OCI-LY7 (cell line): ENCODE data around the gene PDHA2. TPM values are rescaled to one million over a fixed set of nuclear protein-coding genes. Genes with fewer than 3 reads are reported as not detected.

Experiments used
- BruUV-seq: library from RNA; stranded (reverse); fragments of 400-500 nt; replicated peaks from 2 replicates; lab custom pipeline; 2021; lab: Mats Ljungman, UMichigan
- CTCF ChIA-PET: fragments of 300-600 bp; sonication (Branson Sonifier 250); formaldehyde crosslinking; loops from one replicate; lab custom pipeline; 2022; ENCODE audit warnings: antibody characterized with exemption; ENCODE audit not compliant: unreplicated experiment; lab: Charles Lee
- POLR2A ChIA-PET: fragments of 300-600 bp; sonication (Branson Sonifier 250); formaldehyde crosslinking; loops from one replicate; lab custom pipeline; 2022; ENCODE audit warnings: antibody characterized with exemption; lab: Charles Lee
- DNase-seq: peaks from one replicate; pipeline ENCODE4 v3.0.0-alpha.2; 2015; ENCODE audit warnings: low spot score
- H2AFZ ChIP-seq: fragments of 200-600 bp; sonication (generic), shearing (Covaris generic); 2 replicates; pipeline ENCODE4 v1.6.1; 2014; ENCODE audit warnings: mild to moderate bottlenecking, antibody characterized with exemption, low read length, moderate library complexity
- H3K27ac ChIP-seq: fragments of 200-600 bp; sonication (generic); 2 replicates; pipeline ENCODE4 v1.5.1; 2014; ENCODE audit warnings: mixed run types, low read depth, mild to moderate bottlenecking, moderate library complexity, low read length, inconsistent platforms; ENCODE audit not compliant: poor library complexity, severe bottlenecking
- H3K36me3 ChIP-seq: fragments of 200-600 bp; sonication (generic); 2 replicates; pipeline ENCODE4 v1.6.1; 2014; ENCODE audit warnings: mild to moderate bottlenecking, antibody characterized with exemption, low read length, moderate library complexity, mixed read lengths; ENCODE audit not compliant: insufficient read depth
- H3K4me1 ChIP-seq: fragments of 200-600 bp; sonication (generic); 2 replicates; pipeline ENCODE4 v1.5.1; 2014; ENCODE audit warnings: mild to moderate bottlenecking, low read length; ENCODE audit not compliant: insufficient read depth, poor library complexity, severe bottlenecking
- H3K4me2 ChIP-seq: fragments of 200-600 bp; sonication (generic); 2 replicates; pipeline ENCODE4 v1.6.1; 2014; ENCODE audit warnings: mild to moderate bottlenecking, low read length
- H3K4me3 ChIP-seq: fragments of 200-600 bp; sonication (generic); 2 replicates; pipeline ENCODE4 v1.5.1; 2014; ENCODE audit warnings: mild to moderate bottlenecking, low read depth, low read length; ENCODE audit not compliant: poor library complexity, severe bottlenecking
- H3K79me2 ChIP-seq: fragments of 200-600 bp; sonication (generic); 2 replicates; pipeline ENCODE4 v1.6.1; 2016; ENCODE audit warnings: low read depth, mild to moderate bottlenecking, low read length, moderate library complexity, mixed read lengths; ENCODE audit not compliant: insufficient read depth
- H3K9me2 ChIP-seq: fragments of 200-600 bp; sonication (generic); 2 replicates; pipeline ENCODE4 v1.6.1; 2016; ENCODE audit warnings: mild to moderate bottlenecking, low read length, mixed read lengths; ENCODE audit not compliant: insufficient read depth
- H3K9me3 ChIP-seq: fragments of 200-600 bp; sonication (generic); 2 replicates; pipeline ENCODE4 v1.6.1; 2014; ENCODE audit warnings: mild to moderate bottlenecking, mixed run types, low read length, mixed read lengths
- H4K20me1 ChIP-seq: fragments of 200-600 bp; sonication (generic); 2 replicates; pipeline ENCODE4 v1.6.1; 2014; ENCODE audit warnings: mild to moderate bottlenecking, antibody characterized with exemption, low read length, moderate library complexity, mixed read lengths; ENCODE audit not compliant: insufficient read depth
- EZH2phosphoT487 ChIP-seq: fragments of 200-600 bp; sonication (generic); IDR thresholded peaks from 2 replicates; pipeline ENCODE4 v1.6.1; 2018; ENCODE audit warnings: low read depth, borderline replicate concordance, mild to moderate bottlenecking, mixed run types, antibody characterized with exemption, low read length, moderate library complexity, mixed read lengths
- intact Hi-C: fragments of 100-400 bp; cut with micrococcal nuclease; formaldehyde crosslinking; loops from one replicate; pipeline ENCODE4 v1.10.0; 2022; ENCODE audit not compliant: unreplicated experiment
- total RNA-seq, 2 experiments: library from RNA; depleted of rRNA in 1 of 2; stranded (reverse); fragments of >200 nt in 1 of 2; shearing (Covaris generic) in 1 of 2; gene quantifications; 2 replicates each; pipeline ENCODE4 v1.2.3, GENCODE V29; 2014 to 2022
- TF ChIP-seq, protein P1 (sequence below): fragments of 200-600 bp; sonication (generic); conservative IDR thresholded peaks from 2 replicates; pipeline ENCODE4 v1.5.1; 2014; ENCODE audit warnings: mild to moderate bottlenecking, antibody characterized with exemption, low read length, moderate library complexity, mixed read lengths

PDHA2 gene
- total RNA-seq, 2 experiments from 2014 or later = not detected

- CTCF ChIA-PET = no interaction called here
- no peaks in the 10 kb centered on the region for H3K36me3 ChIP-seq
- no TSS peak for BruUV-seq
- no peak overlapping the region for H2AFZ ChIP-seq
- no peaks in the 10 kb centered on the region for H3K79me2 ChIP-seq
- no peak overlapping the region for H3K4me2 ChIP-seq
- no peaks in the 10 kb centered on the region for H4K20me1 ChIP-seq
- DNase-seq = no peak
- H3K27ac ChIP-seq = no peak overlapping the region
- H3K9me3 ChIP-seq = peaks cover 20% of the 10 kb centered on the region; the same call in 1 of the 2 replicates
- no peaks in the 10 kb centered on the region for H3K4me1 ChIP-seq
- POLR2A ChIA-PET = interaction anchor here (0.6 kb wide), 1 partner anchor 15 kb away, joined by 4 read pairs; no protein-coding TSS in a partner anchor
- intact Hi-C loops = no loop called here
- no peak for TF ChIP-seq EZH2phosphoT487
- TF ChIP-seq, protein P1, sequence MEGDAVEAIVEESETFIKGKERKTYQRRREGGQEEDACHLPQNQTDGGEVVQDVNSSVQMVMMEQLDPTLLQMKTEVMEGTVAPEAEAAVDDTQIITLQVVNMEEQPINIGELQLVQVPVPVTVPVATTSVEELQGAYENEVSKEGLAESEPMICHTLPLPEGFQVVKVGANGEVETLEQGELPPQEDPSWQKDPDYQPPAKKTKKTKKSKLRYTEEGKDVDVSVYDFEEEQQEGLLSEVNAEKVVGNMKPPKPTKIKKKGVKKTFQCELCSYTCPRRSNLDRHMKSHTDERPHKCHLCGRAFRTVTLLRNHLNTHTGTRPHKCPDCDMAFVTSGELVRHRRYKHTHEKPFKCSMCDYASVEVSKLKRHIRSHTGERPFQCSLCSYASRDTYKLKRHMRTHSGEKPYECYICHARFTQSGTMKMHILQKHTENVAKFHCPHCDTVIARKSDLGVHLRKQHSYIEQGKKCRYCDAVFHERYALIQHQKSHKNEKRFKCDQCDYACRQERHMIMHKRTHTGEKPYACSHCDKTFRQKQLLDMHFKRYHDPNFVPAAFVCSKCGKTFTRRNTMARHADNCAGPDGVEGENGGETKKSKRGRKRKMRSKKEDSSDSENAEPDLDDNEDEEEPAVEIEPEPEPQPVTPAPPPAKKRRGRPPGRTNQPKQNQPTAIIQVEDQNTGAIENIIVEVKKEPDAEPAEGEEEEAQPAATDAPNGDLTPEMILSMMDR = no peak
- no peaks in the 10 kb centered on the region for H3K9me2 ChIP-seq
- H3K4me3 ChIP-seq = no peak overlapping the region
Measured at GRCh38 chr4:95869961-95870500, 30.1 kb downstream of the PDHA2 start.

- ChIA-PET POLR2A (no interaction called here), CTCF (no interaction called here)
- no TSS peak for BruUV-seq
- no peaks in the 10 kb centered on the region for H3K4me1 ChIP-seq
- H3K36me3 ChIP-seq = no peaks in the 10 kb centered on the region
- no peaks in the 10 kb centered on the region for H3K9me3 ChIP-seq
- H4K20me1 ChIP-seq = no peaks in the 10 kb centered on the region
- no peak overlapping the region for H3K27ac ChIP-seq
- H3K9me2 ChIP-seq = no peaks in the 10 kb centered on the region
- DNase-seq = no peak
- no peak overlapping the region for H3K4me2 ChIP-seq
- H3K4me3 ChIP-seq = no peak overlapping the region
- intact Hi-C loops = no loop called here
- H2AFZ ChIP-seq = no peak overlapping the region
- no peaks in the 10 kb centered on the region for H3K79me2 ChIP-seq
- TF ChIP-seq, protein P1 = no peak
- TF ChIP-seq EZH2phosphoT487 = no peak
Measured at GRCh38 chr4:95877636-95878035, 37.7 kb downstream of the PDHA2 start.

DNA sequence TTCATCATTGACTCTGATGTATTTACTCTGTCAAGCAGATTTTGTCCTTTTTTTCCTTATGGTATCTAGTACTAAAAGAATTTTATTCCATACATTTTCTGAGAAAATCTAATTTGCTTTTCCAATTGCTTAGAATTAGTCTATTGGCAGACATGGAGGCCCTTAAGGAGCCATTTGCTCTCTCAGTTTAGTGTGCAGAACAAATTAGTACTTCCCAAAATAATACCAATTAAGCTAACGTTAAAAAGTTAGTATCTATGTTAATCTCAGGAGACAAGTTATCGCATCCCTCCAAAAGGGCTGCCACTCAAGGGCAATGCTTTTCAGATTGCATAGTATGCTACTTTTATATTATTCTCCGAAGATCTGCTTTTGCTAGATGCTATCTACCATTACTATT, 47.7 kb downstream of the PDHA2 start:
- POLR2A ChIA-PET = no interaction called here
- Histone ChIP-seq H3K4me1 (no peaks in the 10 kb centered on the region), H3K9me2 (no peaks in the 10 kb centered on the region), H3K27ac (no peak overlapping the region), H3K4me2 (no peak overlapping the region), H2AFZ (no peak overlapping the region), H3K36me3 (no peaks in the 10 kb centered on the region), H3K9me3 (no peaks in the 10 kb centered on the region), H3K79me2 (no peaks in the 10 kb centered on the region), H4K20me1 (no peaks in the 10 kb centered on the region), H3K4me3 (no peak overlapping the region)
- no peak for DNase-seq
- BruUV-seq = no TSS peak
- CTCF ChIA-PET = no interaction called here
- intact Hi-C loops = no loop called here
- TF ChIP-seq, protein P1 = no peak
- TF ChIP-seq EZH2phosphoT487 = no peak
